Lower leg skin (tissue), 3 donors: ENCODE measurements around the gene TBPL1.

Experiments used
- CTCF ChIP-seq, 3 donors: fragments of 450-650 bp; IDR thresholded peaks; one replicate each; pipeline ENCODE4 v1.5.1; 2016; ENCODE audit warnings: antibody characterized with exemption in 3 of 3, mild to moderate bottlenecking in 3 of 3, moderate library complexity in 2 of 3
- POLR2A ChIP-seq, 2 donors: fragments of 450-650 bp; IDR thresholded peaks; one replicate each; pipeline ENCODE4 v1.6.1; 2016 to 2017; ENCODE audit warnings: antibody characterized with exemption in 2 of 2, mild to moderate bottlenecking in 1 of 2, moderate library complexity in 1 of 2

- TF ChIP-seq CTCF (IDR thresholded peaks at IDR 0.05) (no peak), POLR2A (IDR thresholded peaks at IDR 0.05) (no peak)
Measured at GRCh38 chr6:134000443-134000842, 47.4 kb downstream of the TBPL1 start.
